HG02884 (cell line): ENCODE results near the gene YIPF4.
"Not testable (repeated sequence)": the region's sequence is repeated elsewhere in the genome, so short reads cannot be mapped to it uniquely, and the experiment has no call there.

Source experiments
- ATAC-seq: cut with Tn5 transposase; IDR thresholded peaks from one replicate; pipeline ENCODE4 v1.9.1; 2021; ENCODE audit warnings: mild to moderate bottlenecking, moderate library complexity; ENCODE audit not compliant: unreplicated experiment

YIPF4 gene

DNA sequence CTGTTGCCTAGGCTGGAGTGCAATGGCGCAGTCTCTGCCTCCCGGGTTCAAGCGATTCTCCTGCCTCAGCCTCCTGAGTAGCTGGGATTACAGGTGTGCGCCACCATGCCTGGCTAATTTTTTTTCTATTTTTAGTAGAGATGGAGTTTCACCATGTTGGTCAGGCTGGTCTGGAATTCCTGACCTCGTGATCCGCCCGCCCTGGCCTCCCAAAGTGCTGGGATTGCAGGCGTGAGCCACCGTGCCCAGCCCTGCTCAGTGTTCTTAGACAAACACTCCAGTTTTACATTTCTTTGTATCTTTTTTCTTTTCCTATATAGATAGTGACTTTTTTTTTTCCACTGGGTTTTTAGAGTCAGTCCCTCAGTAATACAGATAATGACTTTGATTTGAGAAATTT is 86.6 kb downstream of the YIPF4 start:
- not testable (repeated sequence) for ATAC-seq

DNA sequence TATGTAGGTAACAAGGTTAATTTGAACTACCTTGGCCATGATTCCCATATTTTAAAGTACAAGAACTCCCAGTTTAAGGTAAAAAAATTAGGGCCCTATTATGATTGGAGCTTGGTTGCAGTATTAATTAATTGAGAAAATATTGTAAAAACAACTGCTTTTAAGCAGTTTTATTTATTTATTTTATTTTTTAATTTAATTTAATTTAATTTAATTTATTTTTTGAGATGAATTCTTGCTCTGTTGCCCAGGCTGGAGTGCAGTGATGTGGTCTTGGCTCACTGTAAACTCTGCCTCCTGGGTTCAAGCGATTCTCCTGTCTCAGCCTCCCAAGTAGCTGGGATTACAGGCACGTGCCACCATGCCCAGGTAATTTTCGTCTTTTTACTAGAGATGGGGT is 88.0 kb downstream of the YIPF4 start:
- not testable (repeated sequence) for ATAC-seq
